Activated CD8-positive, alpha-beta memory T cell treated with anti-CD3 and anti-CD28 coated beads for 36 hours (primary cell): Measurements from ENCODE around the gene ANKRD11. TPM values are rescaled to one million over a fixed set of nuclear protein-coding genes. Genes with fewer than 3 reads are reported as not detected.

Experiments used
- CTCF ChIA-PET: fragments of 350-600 bp; sonication (Branson Sonifier 250); formaldehyde crosslinking; loops from one replicate; lab custom pipeline; 2021; ENCODE audit warnings: antibody characterized with exemption; lab: Charles Lee
- POLR2A ChIA-PET: fragments of 350-600 bp; sonication (Branson Sonifier 250); formaldehyde crosslinking; loops from one replicate; lab custom pipeline; 2021; ENCODE audit warnings: antibody characterized with exemption; lab: Charles Lee
- total RNA-seq, 2 experiments: library from RNA; stranded (reverse); gene quantifications; one replicate each; pipeline ENCODE4 v1.2.3, GENCODE V29; 2021

Gene ANKRD11
- total RNA-seq, 2 experiments from 2014 or later, result 152 to 159 TPM

GRCh38 chr16:89287777-89288576, 202.4 kb downstream of the ANKRD11 start:
- POLR2A ChIA-PET, result no interaction called here
- CTCF ChIA-PET, result interaction anchor here (1.4 kb wide), 1 partner anchor 47 kb away, joined by 4 read pairs; no protein-coding TSS in a partner anchor

GRCh38 chr16:89286096-89286495, 204.3 kb downstream of the ANKRD11 start:
- ChIA-PET CTCF (interaction anchor here (1.2 kb wide), 1 partner anchor 13 kb away, joined by 5 read pairs; no protein-coding TSS in a partner anchor), POLR2A (no interaction called here)

- ChIA-PET CTCF (interaction anchor here (1.0 to 1.2 kb wide), 2 partner anchors 8 to 12 kb away, joined by 3 to 5 read pairs; no protein-coding TSS in a partner anchor), POLR2A (no interaction called here)
These were observed 205.0 kb downstream of the ANKRD11 start for GRCh38 chr16:89285381-89285780.

- ChIA-PET POLR2A (no interaction called here), CTCF (no interaction called here)
These were observed 206.9 kb downstream of the ANKRD11 start for GRCh38 chr16:89283449-89283848.

GRCh38 chr16:89282523-89282922, 207.8 kb downstream of the ANKRD11 start:
- ChIA-PET POLR2A (no interaction called here), CTCF (no interaction called here)

- CTCF ChIA-PET, result no interaction called here
These were observed 208.5 kb downstream of the ANKRD11 start for GRCh38 chr16:89281829-89282228.

GRCh38 chr16:89281189-89281577, 209.2 kb downstream of the ANKRD11 start:
- POLR2A ChIA-PET, result interaction anchor here (0.6 kb wide), 1 partner anchor 390 kb away, joined by 3 read pairs; no protein-coding TSS in a partner anchor
- CTCF ChIA-PET, result no interaction called here

More at GRCh38 chr16:89281829-89282228, 208.5 kb downstream of the ANKRD11 start:
- POLR2A ChIA-PET, result interaction anchor here (0.6 kb wide), 1 partner anchor 389 kb away, joined by 3 read pairs; no protein-coding TSS in a partner anchor

GRCh38 chr16:89280546-89281188, 209.7 kb downstream of the ANKRD11 start:
- CTCF ChIA-PET, result no interaction called here
- POLR2A ChIA-PET, result no interaction called here

- ChIA-PET POLR2A (no interaction called here), CTCF (interaction anchor here (1.2 kb wide), 1 partner anchor 12 kb away, joined by 4 read pairs; no protein-coding TSS in a partner anchor)
These were observed 210.5 kb downstream of the ANKRD11 start for GRCh38 chr16:89279666-89280481.

- CTCF ChIA-PET, result interaction anchor here (1.2 kb wide), 1 partner anchor 13 kb away, joined by 4 read pairs; no protein-coding TSS in a partner anchor
- POLR2A ChIA-PET, result interaction anchor here (0.7 kb wide), 1 partner anchor 14 kb away, joined by 3 read pairs; no protein-coding TSS in a partner anchor
These were observed 211.7 kb downstream of the ANKRD11 start for GRCh38 chr16:89278441-89279240.

- CTCF ChIA-PET, result no interaction called here
These were observed 212.6 kb downstream of the ANKRD11 start for GRCh38 chr16:89277641-89278341.

GRCh38 chr16:89277049-89277448, 213.3 kb downstream of the ANKRD11 start:
- CTCF ChIA-PET, result no interaction called here
- POLR2A ChIA-PET, result no interaction called here

More at GRCh38 chr16:89277641-89278341, 212.6 kb downstream of the ANKRD11 start:
- POLR2A ChIA-PET, result interaction anchor here (0.7 kb wide), 1 partner anchor 13 kb away, joined by 3 read pairs; no protein-coding TSS in a partner anchor

- ChIA-PET POLR2A (no interaction called here), CTCF (no interaction called here)
These were observed 214.3 kb downstream of the ANKRD11 start for GRCh38 chr16:89275837-89276720.

- CTCF ChIA-PET, result no interaction called here
These were observed 215.1 kb downstream of the ANKRD11 start for GRCh38 chr16:89275284-89275584.

GRCh38 chr16:89274561-89275283, 215.6 kb downstream of the ANKRD11 start:
- CTCF ChIA-PET, result no interaction called here

More at GRCh38 chr16:89275284-89275584, 215.1 kb downstream of the ANKRD11 start:
- POLR2A ChIA-PET, result interaction anchor here (0.7 kb wide), 1 partner anchor 216 kb away, joined by 3 read pairs; no protein-coding TSS in a partner anchor

More at GRCh38 chr16:89274561-89275283, 215.6 kb downstream of the ANKRD11 start:
- POLR2A ChIA-PET, result interaction anchor here (0.6 to 0.7 kb wide), 2 partner anchors 216 to 316 kb away, joined by 3 read pairs; no protein-coding TSS in a partner anchor
